Vagina (tissue), 2 donors: ENCODE data around the gene OR12D2.

Experiments used
- POLR2AphosphoS5 ChIP-seq, 2 donors: sonication (generic); formaldehyde crosslinking; IDR thresholded peaks; one replicate each; pipeline ENCODE4 v1.9.0; 2017; ENCODE audit warnings: antibody characterized with exemption in 2 of 2, mild to moderate bottlenecking in 2 of 2, low read depth in 1 of 2; ENCODE audit not compliant: insufficient read depth in 1 of 2
- TF ChIP-seq, protein P1 (sequence below), 3 experiments: fragments of 450-650 bp in 2 of 3; fragments of 200-600 bp in 1 of 3; sonication (generic) in 1 of 3; IDR thresholded peaks; one replicate each; pipeline ENCODE4 v1.5.1; 2017 to 2019; ENCODE audit warnings: antibody characterized with exemption in 3 of 3, mild to moderate bottlenecking in 2 of 3, moderate library complexity in 2 of 3

DNA sequence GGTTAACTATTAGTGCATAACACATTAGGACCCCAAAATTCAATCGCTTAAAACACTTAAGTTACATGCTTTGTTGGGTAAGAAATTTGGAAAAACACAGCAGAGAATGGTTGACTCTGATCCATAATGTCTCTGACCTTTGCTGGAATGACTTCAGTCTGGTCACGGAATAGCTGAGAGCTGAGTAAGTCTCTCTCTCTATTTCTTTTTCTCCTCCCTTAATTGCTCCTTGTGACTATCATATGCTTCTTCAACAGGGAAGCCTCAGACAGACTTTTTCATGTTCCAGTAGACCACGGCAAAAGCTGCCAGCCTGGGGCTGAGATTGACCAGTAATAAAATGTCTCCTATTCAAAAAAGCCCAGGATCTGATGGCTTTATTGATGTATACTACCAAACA lies 24.1 kb downstream of the OR12D2 start:
- TF ChIP-seq, protein P1, sequence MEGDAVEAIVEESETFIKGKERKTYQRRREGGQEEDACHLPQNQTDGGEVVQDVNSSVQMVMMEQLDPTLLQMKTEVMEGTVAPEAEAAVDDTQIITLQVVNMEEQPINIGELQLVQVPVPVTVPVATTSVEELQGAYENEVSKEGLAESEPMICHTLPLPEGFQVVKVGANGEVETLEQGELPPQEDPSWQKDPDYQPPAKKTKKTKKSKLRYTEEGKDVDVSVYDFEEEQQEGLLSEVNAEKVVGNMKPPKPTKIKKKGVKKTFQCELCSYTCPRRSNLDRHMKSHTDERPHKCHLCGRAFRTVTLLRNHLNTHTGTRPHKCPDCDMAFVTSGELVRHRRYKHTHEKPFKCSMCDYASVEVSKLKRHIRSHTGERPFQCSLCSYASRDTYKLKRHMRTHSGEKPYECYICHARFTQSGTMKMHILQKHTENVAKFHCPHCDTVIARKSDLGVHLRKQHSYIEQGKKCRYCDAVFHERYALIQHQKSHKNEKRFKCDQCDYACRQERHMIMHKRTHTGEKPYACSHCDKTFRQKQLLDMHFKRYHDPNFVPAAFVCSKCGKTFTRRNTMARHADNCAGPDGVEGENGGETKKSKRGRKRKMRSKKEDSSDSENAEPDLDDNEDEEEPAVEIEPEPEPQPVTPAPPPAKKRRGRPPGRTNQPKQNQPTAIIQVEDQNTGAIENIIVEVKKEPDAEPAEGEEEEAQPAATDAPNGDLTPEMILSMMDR (IDR thresholded peaks at IDR 0.05), result no peak
- no peak for TF ChIP-seq POLR2AphosphoS5 (IDR thresholded peaks at IDR 0.05; ENCODE audit: insufficient read depth in 1 of 2, low read depth in 1 of 2)
